HEK293T (cell line): ENCODE results near the gene GGT6.
"Not testable (repeated sequence)": the region's sequence is repeated elsewhere in the genome, so short reads cannot be mapped to it uniquely, and the experiment has no call there.

Source experiments
- ARNT ChIP-seq: fragments of 450-650 bp; IDR thresholded peaks from 2 replicates; pipeline ENCODE4 v1.6.1; 2017; ENCODE audit warnings: mild to moderate bottlenecking
- BHLHE40 ChIP-seq: fragments of 450-650 bp; IDR thresholded peaks from 2 replicates; pipeline ENCODE4 v1.6.1; 2016; ENCODE audit warnings: mild to moderate bottlenecking, moderate library complexity, borderline replicate concordance
- FOXA1 ChIP-seq: fragments of 450-650 bp; IDR thresholded peaks from 2 replicates; pipeline ENCODE4 v1.6.1; 2016; ENCODE audit warnings: mild to moderate bottlenecking
- FOXK2 ChIP-seq: fragments of 450-650 bp; IDR thresholded peaks from 2 replicates; pipeline ENCODE4 v1.6.1; 2016; ENCODE audit warnings: mild to moderate bottlenecking
- FOXM1 ChIP-seq: fragments of 450-650 bp; IDR thresholded peaks from 2 replicates; pipeline ENCODE4 v1.6.1; 2017; ENCODE audit warnings: mild to moderate bottlenecking, borderline replicate concordance
- HDGF ChIP-seq: fragments of 450-650 bp; IDR thresholded peaks from 2 replicates; pipeline ENCODE4 v1.6.1; 2017; ENCODE audit warnings: antibody characterized with exemption, borderline replicate concordance
- L3MBTL2 ChIP-seq: fragments of 450-650 bp; conservative IDR thresholded peaks from 2 replicates; pipeline ENCODE4 v1.6.1; 2016; ENCODE audit warnings: mild to moderate bottlenecking
- NFRKB ChIP-seq: fragments of 450-650 bp; IDR thresholded peaks from 2 replicates; pipeline ENCODE4 v1.6.1; 2016; ENCODE audit warnings: mild to moderate bottlenecking, moderate library complexity
- SP1 ChIP-seq: fragments of 450-650 bp; IDR thresholded peaks from 2 replicates; pipeline ENCODE4 v1.6.1; 2017
- SUZ12 ChIP-seq: fragments of 450-650 bp; IDR thresholded peaks from 2 replicates; pipeline ENCODE4 v1.6.1; 2016; ENCODE audit warnings: mild to moderate bottlenecking
- TARDBP ChIP-seq: fragments of 450-650 bp; IDR thresholded peaks from 2 replicates; pipeline ENCODE4 v1.6.1; 2016
- ZNF384 ChIP-seq: fragments of 450-650 bp; IDR thresholded peaks from 2 replicates; pipeline ENCODE4 v1.6.1; 2016
- TF ChIP-seq, protein P1 (sequence below): fragments of 450-650 bp; IDR thresholded peaks from 2 replicates; pipeline ENCODE4 v1.6.1; 2016

DNA sequence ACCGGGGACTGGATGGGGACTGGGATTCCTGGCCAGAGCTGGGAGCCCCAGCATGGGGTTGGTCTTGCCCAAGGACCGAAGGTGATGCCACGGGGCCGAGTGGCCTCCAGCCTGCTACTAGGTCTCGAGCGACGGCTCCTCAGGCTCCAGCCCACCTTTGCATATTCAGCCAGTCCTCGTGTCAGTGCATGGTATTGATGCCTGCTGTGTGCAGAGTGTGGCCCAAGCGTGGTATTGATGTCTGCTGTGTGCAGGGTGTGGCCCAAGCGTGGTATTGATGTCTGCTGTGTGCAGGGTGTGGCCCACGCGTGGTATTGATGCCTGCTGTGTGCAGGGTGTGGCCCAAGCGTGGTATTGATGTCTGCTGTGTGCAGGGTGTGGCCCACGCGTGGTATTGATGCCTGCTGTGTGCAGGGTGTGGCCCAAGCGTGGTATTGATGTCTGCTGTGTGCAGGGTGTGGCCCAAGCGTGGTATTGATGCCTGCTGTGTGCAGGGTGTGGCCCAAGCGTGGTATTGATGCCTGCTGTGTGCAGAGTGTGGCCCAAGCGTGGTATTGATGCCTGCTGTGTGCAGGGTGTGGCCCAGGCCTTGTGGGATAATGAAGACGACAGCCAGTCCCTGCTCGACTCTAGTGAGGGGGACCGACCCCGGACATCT lies 35.4 kb upstream of the GGT6 start:
- not testable (repeated sequence) for TF ChIP-seq BHLHE40, FOXA1, L3MBTL2, HDGF, TARDBP, ZNF384, SUZ12, ARNT, FOXM1, FOXK2, NFRKB, SP1
- TF ChIP-seq, protein P1, sequence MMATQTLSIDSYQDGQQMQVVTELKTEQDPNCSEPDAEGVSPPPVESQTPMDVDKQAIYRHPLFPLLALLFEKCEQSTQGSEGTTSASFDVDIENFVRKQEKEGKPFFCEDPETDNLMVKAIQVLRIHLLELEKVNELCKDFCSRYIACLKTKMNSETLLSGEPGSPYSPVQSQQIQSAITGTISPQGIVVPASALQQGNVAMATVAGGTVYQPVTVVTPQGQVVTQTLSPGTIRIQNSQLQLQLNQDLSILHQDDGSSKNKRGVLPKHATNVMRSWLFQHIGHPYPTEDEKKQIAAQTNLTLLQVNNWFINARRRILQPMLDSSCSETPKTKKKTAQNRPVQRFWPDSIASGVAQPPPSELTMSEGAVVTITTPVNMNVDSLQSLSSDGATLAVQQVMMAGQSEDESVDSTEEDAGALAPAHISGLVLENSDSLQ = not testable (repeated sequence)
